Measurements from ENCODE around the gene RPS6KA2.
"Not testable (repeated sequence)": the region's sequence is repeated elsewhere in the genome, so short reads cannot be mapped to it uniquely, and the experiment has no call there.

The RPS6KA2 gene

GRCh38 chr6:166411271-166411670, 215.8 kb downstream of the RPS6KA2 start:
- DNase-seq (ENCODE audit: extremely low read depth in 1 of 2, low read depth in 1 of 2): no peak

- DNase-seq (ENCODE audit: extremely low read depth in 1 of 2, low read depth in 1 of 2): no peak
These were observed 216.6 kb downstream of the RPS6KA2 start for GRCh38 chr6:166410426-166410935.

- no peak for DNase-seq (ENCODE audit: extremely low read depth in 1 of 2, low read depth in 1 of 2)
These were observed 217.9 kb downstream of the RPS6KA2 start for GRCh38 chr6:166408936-166409755.

- DNase-seq (ENCODE audit: extremely low read depth in 1 of 2, low read depth in 1 of 2): no peak
These were observed 220.9 kb downstream of the RPS6KA2 start for GRCh38 chr6:166406197-166406596.

- DNase-seq (ENCODE audit: extremely low read depth in 1 of 2, low read depth in 1 of 2): no peak
These were observed 221.7 kb downstream of the RPS6KA2 start for GRCh38 chr6:166405386-166405785.

- no peak for DNase-seq (ENCODE audit: extremely low read depth in 1 of 2, low read depth in 1 of 2)
These were observed 224.3 kb downstream of the RPS6KA2 start for GRCh38 chr6:166402582-166403277.

- DNase-seq (ENCODE audit: extremely low read depth in 1 of 2, low read depth in 1 of 2): peak in 1 of 2 donors; percentile 33
These were observed 226.3 kb downstream of the RPS6KA2 start for GRCh38 chr6:166400649-166401250.

- DNase-seq (ENCODE audit: extremely low read depth in 1 of 2, low read depth in 1 of 2): no peak
These were observed 226.9 kb downstream of the RPS6KA2 start for GRCh38 chr6:166400181-166400580.

GRCh38 chr6:166398348-166398747, 228.7 kb downstream of the RPS6KA2 start:
- no peak for DNase-seq (ENCODE audit: extremely low read depth in 1 of 2, low read depth in 1 of 2)

GRCh38 chr6:166397849-166398248, 229.2 kb downstream of the RPS6KA2 start:
- DNase-seq (ENCODE audit: extremely low read depth in 1 of 2, low read depth in 1 of 2): no peak

GRCh38 chr6:166395778-166396177, 231.3 kb downstream of the RPS6KA2 start:
- no peak for DNase-seq (ENCODE audit: extremely low read depth in 1 of 2, low read depth in 1 of 2)

GRCh38 chr6:166395351-166395750, 231.7 kb downstream of the RPS6KA2 start:
- no peak for DNase-seq (ENCODE audit: extremely low read depth in 1 of 2, low read depth in 1 of 2)

- DNase-seq (ENCODE audit: extremely low read depth in 1 of 2, low read depth in 1 of 2): no peak
These were observed 232.8 kb downstream of the RPS6KA2 start for GRCh38 chr6:166394036-166394892.

GRCh38 chr6:166393535-166393823, 233.6 kb downstream of the RPS6KA2 start:
- DNase-seq (ENCODE audit: extremely low read depth in 1 of 2, low read depth in 1 of 2): no peak

- not testable (repeated sequence) for DNase-seq (ENCODE audit: extremely low read depth in 1 of 2, low read depth in 1 of 2)
These were observed 234.1 kb downstream of the RPS6KA2 start for GRCh38 chr6:166392755-166393534.

- no peak for DNase-seq (ENCODE audit: extremely low read depth in 1 of 2, low read depth in 1 of 2)
These were observed 237.9 kb downstream of the RPS6KA2 start for GRCh38 chr6:166389119-166389518.

GRCh38 chr6:166388290-166389004, 238.6 kb downstream of the RPS6KA2 start:
- no peak for DNase-seq (ENCODE audit: extremely low read depth in 1 of 2, low read depth in 1 of 2)

GRCh38 chr6:166387642-166388289, 239.3 kb downstream of the RPS6KA2 start:
- no peak for DNase-seq (ENCODE audit: extremely low read depth in 1 of 2, low read depth in 1 of 2)

- DNase-seq (ENCODE audit: extremely low read depth in 1 of 2, low read depth in 1 of 2): not testable (repeated sequence)
These were observed 240.0 kb downstream of the RPS6KA2 start for GRCh38 chr6:166387098-166387497.

Measured in activated CD8-positive, alpha-beta memory T cell treated with anti-CD3 and anti-CD28 coated beads for 1 hour (primary cell).